Dedifferentiated amniotic fluid mesenchymal stem cell (primary cell): Measurements from ENCODE around the gene NISCH.

Experiments
- DNase-seq: peaks from one replicate; pipeline ENCODE4 v3.0.0-alpha.2; 2016; ENCODE audit errors: extremely low spot score

NISCH gene

GRCh38 chr3:52490939-52491526, 35.6 kb downstream of the NISCH start:
- no peak for DNase-seq

GRCh38 chr3:52492059-52492458, 36.7 kb downstream of the NISCH start:
- DNase-seq: no peak

- DNase-seq: no peak
Observed at GRCh38 chr3:52493232-52494017, 38.0 kb downstream of the NISCH start.

- DNase-seq: no peak
Observed at GRCh38 chr3:52494445-52494844, 39.0 kb downstream of the NISCH start.

- no peak for DNase-seq
Observed at GRCh38 chr3:52494886-52495495, 39.6 kb downstream of the NISCH start, which contains the start of gene STAB1. Gene STAB1, plus strand, starts transcription at chr3:52495338. Its CDS starts 76 bp downstream, at chr3:52495414.

GRCh38 chr3:52495777-52496602, 40.6 kb downstream of the NISCH start:
- DNase-seq: no peak

GRCh38 chr3:52498137-52499054, 43.0 kb downstream of the NISCH start:
- no peak for DNase-seq

GRCh38 chr3:52501046-52501445, 45.6 kb downstream of the NISCH start:
- no peak for DNase-seq

- no peak for DNase-seq
Observed at GRCh38 chr3:52502001-52502400, 46.6 kb downstream of the NISCH start.

GRCh38 chr3:52502808-52503350, 47.5 kb downstream of the NISCH start:
- DNase-seq: no peak

- no peak for DNase-seq
Observed at GRCh38 chr3:52503788-52504424, 48.5 kb downstream of the NISCH start.

GRCh38 chr3:52504977-52505376, 49.6 kb downstream of the NISCH start:
- no peak for DNase-seq

- DNase-seq: no peak
Observed at GRCh38 chr3:52506266-52506966, 51.0 kb downstream of the NISCH start.

GRCh38 chr3:52507359-52507758, 52.0 kb downstream of the NISCH start:
- DNase-seq: peak; percentile 78

- DNase-seq: no peak
Observed at GRCh38 chr3:52509753-52510328, 54.4 kb downstream of the NISCH start.

- no peak for DNase-seq
Observed at GRCh38 chr3:52511509-52511908, 56.1 kb downstream of the NISCH start.

GRCh38 chr3:52512105-52512504, 56.7 kb downstream of the NISCH start:
- no peak for DNase-seq

- no peak for DNase-seq
Observed at GRCh38 chr3:52512727-52513126, 57.3 kb downstream of the NISCH start.

- no peak for DNase-seq
Observed at GRCh38 chr3:52513281-52513680, 57.9 kb downstream of the NISCH start.
